Activated T-helper 1 cell treated with Interleukin-2 at 50 U/mL for 16 hours (primary cell): ENCODE data around the gene ACOX3.

Experiments
- DNase-seq: peaks from one replicate; pipeline ENCODE4 v3.0.0-alpha.2; 2020; ENCODE audit warnings: low read depth

Gene ACOX3

GRCh38 chr4:8336412-8337075, 104.0 kb downstream of the ACOX3 start:
- no peak for DNase-seq

- no peak for DNase-seq
Measured at GRCh38 chr4:8335848-8336247, 104.7 kb downstream of the ACOX3 start.

GRCh38 chr4:8334786-8335460, 105.6 kb downstream of the ACOX3 start:
- no peak for DNase-seq

GRCh38 chr4:8333726-8334460, 106.6 kb downstream of the ACOX3 start:
- no peak for DNase-seq

GRCh38 chr4:8332891-8333331, 107.6 kb downstream of the ACOX3 start:
- no peak for DNase-seq

GRCh38 chr4:8332038-8332857, 108.3 kb downstream of the ACOX3 start:
- DNase-seq = no peak

- DNase-seq = no peak
Measured at GRCh38 chr4:8331575-8331955, 109.0 kb downstream of the ACOX3 start.

- DNase-seq = no peak
Measured at GRCh38 chr4:8330821-8331574, 109.5 kb downstream of the ACOX3 start.

- DNase-seq = no peak
Measured at GRCh38 chr4:8329859-8330761, 110.4 kb downstream of the ACOX3 start.

- DNase-seq = no peak
Measured at GRCh38 chr4:8329560-8329858, 111.0 kb downstream of the ACOX3 start.

GRCh38 chr4:8328866-8329559, 111.5 kb downstream of the ACOX3 start:
- no peak for DNase-seq

- DNase-seq = no peak
Measured at GRCh38 chr4:8328456-8328855, 112.1 kb downstream of the ACOX3 start.

- no peak for DNase-seq
Measured at GRCh38 chr4:8326206-8326605, 114.3 kb downstream of the ACOX3 start.

- no peak for DNase-seq
Measured at GRCh38 chr4:8325291-8325973, 115.1 kb downstream of the ACOX3 start.

- no peak for DNase-seq
Measured at GRCh38 chr4:8324640-8325239, 115.8 kb downstream of the ACOX3 start.

- no peak for DNase-seq
Measured at GRCh38 chr4:8323947-8324555, 116.5 kb downstream of the ACOX3 start.

- no peak for DNase-seq
Measured at GRCh38 chr4:8322794-8323704, 117.5 kb downstream of the ACOX3 start.

- no peak for DNase-seq
Measured at GRCh38 chr4:8321771-8322170, 118.8 kb downstream of the ACOX3 start.
